Measurements from ENCODE around the gene PKNOX2.

- TF ChIP-seq CTCF (IDR thresholded peaks at IDR 0.05) = no peak
- TF ChIP-seq POLR2A (IDR thresholded peaks at IDR 0.05) = no peak
Observed at GRCh38 chr11:125167954-125168835, 3.6 kb downstream of the PKNOX2 start.

Data from lower leg skin (tissue), 3 donors.